Ramos (cell line): Measurements from ENCODE around the gene RIMS4.

Experiments
- in situ Hi-C: fragments of 300-500 bp; cut with MboI; formaldehyde crosslinking; loops from one replicate; pipeline ENCODE4 v1.14.3; 2022; ENCODE audit warnings: low sequenced_read_pairs; ENCODE audit not compliant: unreplicated experiment

The RIMS4 gene

GRCh38 chr20:44724423-44725091, 85.8 kb downstream of the RIMS4 start:
- in situ Hi-C loops = no loop called here

GRCh38 chr20:44723798-44724362, 86.5 kb downstream of the RIMS4 start:
- in situ Hi-C loops = no loop called here

GRCh38 chr20:44723391-44723790, 87.0 kb downstream of the RIMS4 start:
- in situ Hi-C loops = no loop called here

- in situ Hi-C loops = no loop called here
Observed at GRCh38 chr20:44722990-44723389, 87.4 kb downstream of the RIMS4 start.

- in situ Hi-C loops = no loop called here
Observed at GRCh38 chr20:44721785-44722054, 88.6 kb downstream of the RIMS4 start.

- in situ Hi-C loops = no loop called here
Observed at GRCh38 chr20:44720997-44721784, 89.2 kb downstream of the RIMS4 start.

- in situ Hi-C loops = no loop called here
Observed at GRCh38 chr20:44720621-44720996, 89.7 kb downstream of the RIMS4 start.

GRCh38 chr20:44719841-44720240, 90.5 kb downstream of the RIMS4 start:
- in situ Hi-C loops = no loop called here

GRCh38 chr20:44717986-44718385, 92.4 kb downstream of the RIMS4 start:
- in situ Hi-C loops = no loop called here

- in situ Hi-C loops = no loop called here
Observed at GRCh38 chr20:44716309-44717106, 93.8 kb downstream of the RIMS4 start.

- in situ Hi-C loops = no loop called here
Observed at GRCh38 chr20:44715499-44716308, 94.6 kb downstream of the RIMS4 start.

GRCh38 chr20:44714701-44715498, 95.4 kb downstream of the RIMS4 start, which contains the start of gene CCN5:
Gene CCN5, plus strand, starts transcription at chr20:44715369. Its CDS starts 22 bp downstream, at chr20:44715391.
- in situ Hi-C loops = no loop called here

- in situ Hi-C loops = no loop called here
Observed at GRCh38 chr20:44714102-44714700, 96.1 kb downstream of the RIMS4 start.

GRCh38 chr20:44711237-44711636, 99.1 kb downstream of the RIMS4 start:
- in situ Hi-C loops = no loop called here

GRCh38 chr20:44709797-44710196, 100.5 kb downstream of the RIMS4 start:
- in situ Hi-C loops = no loop called here

- in situ Hi-C loops = no loop called here
Observed at GRCh38 chr20:44709380-44709779, 101.0 kb downstream of the RIMS4 start.

GRCh38 chr20:44707018-44707579, 103.2 kb downstream of the RIMS4 start:
- in situ Hi-C loops = no loop called here

- in situ Hi-C loops = no loop called here
Observed at GRCh38 chr20:44706301-44707017, 103.9 kb downstream of the RIMS4 start.
